H9 (cell line): ENCODE measurements around the gene KEAP1. TPM values are rescaled to one million over a fixed set of nuclear protein-coding genes. Genes with fewer than 3 reads are reported as not detected.

ENCODE experiments used
- DNase-seq: peaks from one replicate; pipeline ENCODE4 v3.0.0-alpha.2; 2017
- H2AFZ ChIP-seq: one replicate; pipeline ENCODE4 v1.6.1; 2013; ENCODE audit warnings: mild to moderate bottlenecking, low read length, control low read depth, moderate library complexity
- H2AK5ac ChIP-seq: 2 replicates; pipeline ENCODE4 v1.6.1; 2013; ENCODE audit warnings: low read length, control low read depth, mixed read lengths; ENCODE audit not compliant: insufficient read length
- H2BK120ac ChIP-seq: one replicate; pipeline ENCODE4 v1.6.1; 2013; ENCODE audit warnings: low read depth, mild to moderate bottlenecking, low read length, control low read depth, inconsistent platforms; ENCODE audit not compliant: poor library complexity, severe bottlenecking
- H2BK12ac ChIP-seq: 2 replicates; pipeline ENCODE4 v1.6.1; 2013; ENCODE audit warnings: low read length, control low read depth, mixed read lengths, low read depth; ENCODE audit not compliant: insufficient read length
- H2BK15ac ChIP-seq: 2 replicates; pipeline ENCODE4 v1.6.1; 2013; ENCODE audit warnings: low read depth, low read length, control low read depth
- H2BK20ac ChIP-seq: one replicate; pipeline ENCODE4 v1.6.1; 2013; ENCODE audit warnings: low read depth, mild to moderate bottlenecking, low read length, control low read depth, inconsistent platforms; ENCODE audit not compliant: poor library complexity, severe bottlenecking
- H2BK5ac ChIP-seq: 2 replicates; pipeline ENCODE4 v1.6.1; 2013; ENCODE audit warnings: low read length, control low read depth, mixed read lengths; ENCODE audit not compliant: insufficient read length
- H3K14ac ChIP-seq: 2 replicates; pipeline ENCODE4 v1.6.1; 2013; ENCODE audit warnings: low read length, control low read depth; ENCODE audit not compliant: insufficient read depth
- H3K18ac ChIP-seq: 2 replicates; pipeline ENCODE4 v1.6.1; 2013; ENCODE audit warnings: low read depth, mild to moderate bottlenecking, mixed read lengths, low read length, control low read depth; ENCODE audit not compliant: insufficient read length
- H3K23ac ChIP-seq: 2 replicates; pipeline ENCODE4 v1.6.1; 2013; ENCODE audit warnings: low read length, control low read depth, mixed read lengths, low read depth; ENCODE audit not compliant: insufficient read length
- H3K23me2 ChIP-seq: 2 replicates; pipeline ENCODE4 v1.6.1; 2013; ENCODE audit warnings: low read depth, mild to moderate bottlenecking, mixed read lengths, low read length, control low read depth; ENCODE audit not compliant: insufficient read length, poor library complexity, severe bottlenecking
- H3K27ac ChIP-seq: 2 replicates; pipeline ENCODE4 v1.5.1; 2013; ENCODE audit warnings: low read length, control low read depth, mixed read lengths, low read depth; ENCODE audit not compliant: insufficient read length
- H3K27me3 ChIP-seq: 2 replicates; pipeline ENCODE4 v1.6.1; 2013; ENCODE audit warnings: low read length, control low read depth, inconsistent platforms; ENCODE audit not compliant: insufficient read depth
- H3K4ac ChIP-seq: 2 replicates; pipeline ENCODE4 v1.6.1; 2013; ENCODE audit warnings: low read depth, mild to moderate bottlenecking, control low read depth, inconsistent platforms, low read length, moderate library complexity
- H3K4me1 ChIP-seq: 2 replicates; pipeline ENCODE4 v1.6.1; 2013; ENCODE audit warnings: low read length, control low read depth, inconsistent platforms; ENCODE audit not compliant: insufficient read depth
- H3K4me2 ChIP-seq: 2 replicates; pipeline ENCODE4 v1.6.1; 2013; ENCODE audit warnings: low read length, control low read depth, mixed read lengths; ENCODE audit not compliant: insufficient read length, insufficient read depth
- H3K56ac ChIP-seq: 2 replicates; pipeline ENCODE4 v1.6.1; 2013; ENCODE audit warnings: low read depth, mild to moderate bottlenecking, mixed read lengths, low read length, control low read depth; ENCODE audit not compliant: insufficient read length
- H3K79me1 ChIP-seq: 2 replicates; pipeline ENCODE4 v1.6.1; 2013; ENCODE audit warnings: low read depth, mild to moderate bottlenecking, moderate library complexity, low read length, control low read depth, inconsistent platforms; ENCODE audit not compliant: insufficient read depth, poor library complexity, severe bottlenecking
- H3K79me2 ChIP-seq: 2 replicates; pipeline ENCODE4 v1.6.1; 2013; ENCODE audit warnings: low read length, control low read depth, inconsistent platforms; ENCODE audit not compliant: insufficient read depth
- H3K9ac ChIP-seq: 2 replicates; pipeline ENCODE4 v1.6.1; 2013; ENCODE audit warnings: low read length, control low read depth, mixed read lengths; ENCODE audit not compliant: insufficient read length; ENCODE audit errors: extremely low read depth
- H3K9me3 ChIP-seq: one replicate; pipeline ENCODE4 v1.6.1; 2013; ENCODE audit warnings: low read depth, low read length, inconsistent platforms; ENCODE audit not compliant: control insufficient read depth
- H3T11ph ChIP-seq: one replicate; pipeline ENCODE4 v1.6.1; 2013; ENCODE audit warnings: mild to moderate bottlenecking, low read length, control low read depth, inconsistent platforms
- H4K20me1 ChIP-seq: one replicate; pipeline ENCODE4 v1.6.1; 2013; ENCODE audit not compliant: control insufficient read depth, insufficient read length, insufficient read depth
- H4K5ac ChIP-seq: 2 replicates; pipeline ENCODE4 v1.6.1; 2013; ENCODE audit warnings: low read depth, mild to moderate bottlenecking, mixed read lengths, low read length, control low read depth; ENCODE audit not compliant: insufficient read length
- H4K8ac ChIP-seq: replicated peaks from 2 replicates; pipeline ENCODE4 v1.6.1; 2013; ENCODE audit warnings: low read length, control low read depth, mixed read lengths, low read depth; ENCODE audit not compliant: insufficient read length
- H4K91ac ChIP-seq: 2 replicates; pipeline ENCODE4 v1.6.1; 2013; ENCODE audit warnings: low read depth, mild to moderate bottlenecking, moderate library complexity, mixed read lengths, low read length, control low read depth; ENCODE audit not compliant: insufficient read length
- H3K27ac Mint-ChIP-seq, 3 experiments: 2 replicates in 2 of 3; 3 replicates in 1 of 3; pipeline ENCODE4 v1.8.0; 2020 to 2021; ENCODE audit warnings: mixed read lengths in 3 of 3, mild to moderate bottlenecking in 1 of 3, moderate library complexity in 1 of 3
- H3K27me3 Mint-ChIP-seq: 2 replicates; pipeline ENCODE4 v1.8.0; 2021; ENCODE audit warnings: low read depth, mild to moderate bottlenecking, moderate library complexity, mixed read lengths
- H3K36me3 Mint-ChIP-seq, 3 experiments: 2 replicates in 2 of 3; 3 replicates in 1 of 3; pipeline ENCODE4 v1.8.0; 2020 to 2021; ENCODE audit warnings: low read depth in 3 of 3, mixed read lengths in 3 of 3; ENCODE audit not compliant: insufficient read depth in 1 of 3
- H3K4me1 Mint-ChIP-seq, 2 experiments: 2 replicates each; pipeline ENCODE4 v1.8.0; 2020; ENCODE audit warnings: mixed read lengths in 2 of 2
- H3K4me3 Mint-ChIP-seq, 2 experiments: 2 replicates in 1 of 2; 3 replicates in 1 of 2; pipeline ENCODE4 v1.8.0; 2020 to 2021; ENCODE audit warnings: mild to moderate bottlenecking in 2 of 2, mixed read lengths in 2 of 2, moderate library complexity in 1 of 2
- H3K9me3 Mint-ChIP-seq, 2 experiments: 2 replicates in 1 of 2; 3 replicates in 1 of 2; pipeline ENCODE4 v1.8.0; 2020; ENCODE audit warnings: mild to moderate bottlenecking in 2 of 2, mixed read lengths in 2 of 2, moderate library complexity in 1 of 2
- CTCF ChIP-seq: fragments of 200-600 bp; sonication (generic); conservative IDR thresholded peaks from 3 replicates; pipeline ENCODE4 v1.8.0; 2021; ENCODE audit warnings: antibody characterized with exemption, mild to moderate bottlenecking
- WGBS: extraction: QIAGEN DNeasy Blood & Tissue Kit; methylation state at CpG from one replicate; pipeline ENCODE4 v1.1.7; 2013; ENCODE audit warnings: missing lambda C conversion rate, low lambda C conversion rate, mixed read lengths; ENCODE audit not compliant: insufficient read length; ENCODE audit errors: extremely low coverage; 5-methylcytosine and 5-hydroxymethylcytosine counted together
- total RNA-seq: library from RNA; stranded (reverse); gene quantifications from 2 replicates; pipeline ENCODE4 v1.2.1, GENCODE V29; 2021

The KEAP1 gene
- total RNA-seq, 1 experiment from 2014 or later, result 88.7 TPM

- no peak overlapping the region for H2BK12ac ChIP-seq
- no peak overlapping the region for H3K27ac ChIP-seq
- peaks cover 2 to 11% of the 10 kb centered on the region in 2 experiments; a peak in 3 of 4 replicates for H3K4me1 Mint-ChIP-seq
- H3K27me3 ChIP-seq, result 0 out of 2 replicates have a peak, but pooled peaks cover 4% of the 10 kb centered on the region
- H3K18ac ChIP-seq, result peak overlapping the region; percentile 79
- no peak overlapping the region for H3K4ac ChIP-seq
- H3T11ph ChIP-seq, result no peak overlapping the region
- DNase-seq, result peak; percentile 98
- no peak overlapping the region for H4K8ac ChIP-seq
- no peaks in the 10 kb centered on the region for H4K20me1 ChIP-seq
- peaks cover 16% of the 10 kb centered on the region for H3K27me3 Mint-ChIP-seq
- peak overlapping the region in 1 of 3 experiments; percentile 59; a peak in 1 of 7 replicates for H3K27ac Mint-ChIP-seq
- H3K23ac ChIP-seq, result no peak overlapping the region
- H3K79me1 ChIP-seq, result no peaks in the 10 kb centered on the region
- TF ChIP-seq CTCF, result no peak
- H3K36me3 Mint-ChIP-seq, result peaks cover 0 to 4% (median 0%) of the 10 kb centered on the region in 3 experiments; a peak in 2 of 7 replicates
- H3K4me3 Mint-ChIP-seq, result peak overlapping the region; percentile 61 to 81
- no peak overlapping the region for H2BK120ac ChIP-seq
- no peak overlapping the region for H2BK20ac ChIP-seq
- H3K23me2 ChIP-seq, result no peaks in the 10 kb centered on the region
- peak overlapping the region; percentile 44 for H3K9ac ChIP-seq
- no peaks in the 10 kb centered on the region for H3K79me2 ChIP-seq
- H3K14ac ChIP-seq, result peak overlapping the region; percentile 79; the same call in 1 of the 2 replicates
- H4K5ac ChIP-seq, result no peak overlapping the region
- H2AK5ac ChIP-seq, result no peak overlapping the region
- WGBS, result no CpG with 5 or more reads among the region's 45 CpGs
- no peak overlapping the region for H2BK5ac ChIP-seq
- no peak overlapping the region for H2BK15ac ChIP-seq
- no peaks in the 10 kb centered on the region for H3K9me3 ChIP-seq
- peak overlapping the region; percentile 51 for H3K4me2 ChIP-seq
- no peaks in the 10 kb centered on the region for H3K9me3 Mint-ChIP-seq
- H4K91ac ChIP-seq, result no peak overlapping the region
- H3K4me1 ChIP-seq, result no peaks in the 10 kb centered on the region
- no peak overlapping the region for H2AFZ ChIP-seq
- H3K56ac ChIP-seq, result no peak overlapping the region
These were observed 41.9 kb downstream of the KEAP1 start for GRCh38 chr19:10461047-10461949.
